ENCODE data around the gene CCDC51. TPM values are rescaled to one million over a fixed set of nuclear protein-coding genes. Genes with fewer than 3 reads are reported as not detected.
A peak's percentile ranks its signal among the peaks of the same experiment; 100 is the strongest.

Gene CCDC51
- total and polyA plus RNA-seq, 2 of the 13 experiments (the other 11 are each of a cell fraction or from before 2014, with no cell fraction given): 18.1 to 29.4 TPM

DNA sequence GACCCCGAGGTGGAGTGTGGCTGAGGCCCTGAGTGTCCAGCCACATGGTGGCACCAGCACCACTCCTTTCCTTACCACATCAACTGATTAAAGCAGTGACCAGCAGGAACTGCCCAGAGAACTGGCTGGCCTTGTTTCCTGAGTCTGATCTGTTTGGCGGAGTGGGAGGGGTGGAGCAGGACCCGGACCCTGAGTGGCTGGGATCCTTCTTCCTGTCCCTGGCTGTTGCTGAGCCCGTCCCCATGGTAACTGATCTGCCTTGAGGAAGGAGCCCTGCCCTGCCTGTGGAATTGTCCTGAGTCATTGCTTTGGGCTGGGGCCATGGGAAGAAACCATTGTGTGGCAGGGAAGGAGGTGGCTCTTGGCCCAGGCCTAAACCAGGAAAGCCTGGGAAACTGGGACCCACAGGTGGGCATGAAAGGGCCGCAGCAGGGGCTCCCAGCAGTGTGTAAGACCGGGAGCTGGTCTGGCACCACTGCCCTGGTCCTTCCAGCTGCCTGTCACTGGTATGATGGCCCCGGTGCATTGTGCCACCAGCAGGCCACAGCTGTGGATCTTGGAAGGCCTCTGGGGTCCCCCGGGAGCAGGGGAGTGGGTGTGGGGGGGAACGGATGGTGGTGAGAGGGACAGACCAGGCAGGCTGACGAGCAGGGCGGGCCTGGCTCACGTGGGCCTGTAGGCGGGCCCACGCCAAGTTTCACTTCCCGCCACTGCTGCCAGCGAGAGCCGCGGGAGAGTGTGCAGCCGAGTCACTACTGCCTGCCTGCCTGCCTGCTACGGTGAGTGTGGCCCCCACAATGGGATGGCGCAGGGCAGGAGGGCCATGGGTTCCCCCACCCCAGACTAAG lies 25.8 kb upstream of the CCDC51 start (continued):
- TF ChIP-seq ZFP37 (CRISPR knock-in tag; IDR thresholded peaks at IDR 0.05; ENCODE audit: borderline replicate concordance) (no peak), ZNF775 (CRISPR knock-in tag; IDR thresholded peaks at IDR 0.05; ENCODE audit: borderline replicate concordance) (no peak), KLF13 (CRISPR knock-in tag; IDR thresholded peaks at IDR 0.05) (no peak), YEATS4 (CRISPR knock-in tag; IDR thresholded peaks at IDR 0.05; ENCODE audit: borderline replicate concordance) (no peak), PRPF4 (IDR thresholded peaks at IDR 0.05; ENCODE audit: low read depth, low read length, poor library complexity, severe bottlenecking) (no peak), ZNF598 (CRISPR knock-in tag; IDR thresholded peaks at IDR 0.05; ENCODE audit: borderline replicate concordance) (0 out of 2 replicates have a peak, but pooled peaks have one; percentile 73), ZSCAN30 (CRISPR knock-in tag; IDR thresholded peaks at IDR 0.05) (no peak), CAMTA2 (CRISPR knock-in tag; IDR thresholded peaks at IDR 0.05; ENCODE audit: borderline replicate concordance) (no peak), ZBTB8A (CRISPR knock-in tag; IDR thresholded peaks at IDR 0.05; ENCODE audit: borderline replicate concordance, low read depth) (no peak), DR1 (CRISPR knock-in tag; IDR thresholded peaks at IDR 0.05) (peak; percentile 46; the same call in 1 of the 2 replicates), ZNF670 (CRISPR knock-in tag; IDR thresholded peaks at IDR 0.05; ENCODE audit: borderline replicate concordance) (no peak), THRA (CRISPR knock-in tag; IDR thresholded peaks at IDR 0.05; ENCODE audit: borderline replicate concordance) (peak; percentile 72; the same call in 1 of the 2 replicates), SNAPC2 (CRISPR knock-in tag; IDR thresholded peaks at IDR 0.05) (0 out of 2 replicates have a peak, but pooled peaks have one; percentile 53), ZNF143 (CRISPR knock-in tag; IDR thresholded peaks at IDR 0.05) (no peak), HHEX (CRISPR knock-in tag; IDR thresholded peaks at IDR 0.05) (no peak), ZBTB38 (CRISPR knock-in tag; IDR thresholded peaks at IDR 0.05) (0 out of 2 replicates have a peak, but pooled peaks have one; percentile 36), PCBP2 (optimal IDR thresholded peaks at IDR 0.05; ENCODE audit: low read depth, low read length, poor library complexity, severe bottlenecking) (no peak), KLF11 (CRISPR knock-in tag; IDR thresholded peaks at IDR 0.05) (no peak), TOPORS (CRISPR knock-in tag; IDR thresholded peaks at IDR 0.05) (no peak), ZFP36L1 (CRISPR knock-in tag; IDR thresholded peaks at IDR 0.05) (no peak)
- TF ChIP-seq, protein P1, sequence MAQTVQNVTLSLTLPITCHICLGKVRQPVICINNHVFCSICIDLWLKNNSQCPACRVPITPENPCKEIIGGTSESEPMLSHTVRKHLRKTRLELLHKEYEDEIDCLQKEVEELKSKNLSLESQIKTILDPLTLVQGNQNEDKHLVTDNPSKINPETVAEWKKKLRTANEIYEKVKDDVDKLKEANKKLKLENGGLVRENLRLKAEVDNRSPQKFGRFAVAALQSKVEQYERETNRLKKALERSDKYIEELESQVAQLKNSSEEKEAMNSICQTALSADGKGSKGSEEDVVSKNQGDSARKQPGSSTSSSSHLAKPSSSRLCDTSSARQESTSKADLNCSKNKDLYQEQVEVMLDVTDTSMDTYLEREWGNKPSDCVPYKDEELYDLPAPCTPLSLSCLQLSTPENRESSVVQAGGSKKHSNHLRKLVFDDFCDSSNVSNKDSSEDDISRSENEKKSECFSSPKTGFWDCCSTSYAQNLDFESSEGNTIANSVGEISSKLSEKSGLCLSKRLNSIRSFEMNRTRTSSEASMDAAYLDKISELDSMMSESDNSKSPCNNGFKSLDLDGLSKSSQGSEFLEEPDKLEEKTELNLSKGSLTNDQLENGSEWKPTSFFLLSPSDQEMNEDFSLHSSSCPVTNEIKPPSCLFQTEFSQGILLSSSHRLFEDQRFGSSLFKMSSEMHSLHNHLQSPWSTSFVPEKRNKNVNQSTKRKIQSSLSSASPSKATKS (CRISPR knock-in tag; IDR thresholded peaks at IDR 0.05): no peak
- TF ChIP-seq, protein P2, sequence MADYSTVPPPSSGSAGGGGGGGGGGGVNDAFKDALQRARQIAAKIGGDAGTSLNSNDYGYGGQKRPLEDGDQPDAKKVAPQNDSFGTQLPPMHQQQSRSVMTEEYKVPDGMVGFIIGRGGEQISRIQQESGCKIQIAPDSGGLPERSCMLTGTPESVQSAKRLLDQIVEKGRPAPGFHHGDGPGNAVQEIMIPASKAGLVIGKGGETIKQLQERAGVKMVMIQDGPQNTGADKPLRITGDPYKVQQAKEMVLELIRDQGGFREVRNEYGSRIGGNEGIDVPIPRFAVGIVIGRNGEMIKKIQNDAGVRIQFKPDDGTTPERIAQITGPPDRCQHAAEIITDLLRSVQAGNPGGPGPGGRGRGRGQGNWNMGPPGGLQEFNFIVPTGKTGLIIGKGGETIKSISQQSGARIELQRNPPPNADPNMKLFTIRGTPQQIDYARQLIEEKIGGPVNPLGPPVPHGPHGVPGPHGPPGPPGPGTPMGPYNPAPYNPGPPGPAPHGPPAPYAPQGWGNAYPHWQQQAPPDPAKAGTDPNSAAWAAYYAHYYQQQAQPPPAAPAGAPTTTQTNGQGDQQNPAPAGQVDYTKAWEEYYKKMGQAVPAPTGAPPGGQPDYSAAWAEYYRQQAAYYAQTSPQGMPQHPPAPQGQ (CRISPR knock-in tag; IDR thresholded peaks at IDR 0.05; ENCODE audit: borderline replicate concordance): no peak
- TF ChIP-seq, protein P3, sequence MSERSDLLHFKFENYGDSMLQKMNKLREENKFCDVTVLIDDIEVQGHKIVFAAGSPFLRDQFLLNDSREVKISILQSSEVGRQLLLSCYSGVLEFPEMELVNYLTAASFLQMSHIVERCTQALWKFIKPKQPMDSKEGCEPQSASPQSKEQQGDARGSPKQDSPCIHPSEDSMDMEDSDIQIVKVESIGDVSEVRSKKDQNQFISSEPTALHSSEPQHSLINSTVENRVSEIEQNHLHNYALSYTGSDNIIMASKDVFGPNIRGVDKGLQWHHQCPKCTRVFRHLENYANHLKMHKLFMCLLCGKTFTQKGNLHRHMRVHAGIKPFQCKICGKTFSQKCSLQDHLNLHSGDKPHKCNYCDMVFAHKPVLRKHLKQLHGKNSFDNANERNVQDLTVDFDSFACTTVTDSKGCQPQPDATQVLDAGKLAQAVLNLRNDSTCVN (CRISPR knock-in tag; IDR thresholded peaks at IDR 0.05; ENCODE audit: borderline replicate concordance): no peak

Measured in HepG2 (cell line).